Lung (tissue), 12 donors: Measurements from ENCODE around the gene C19orf53. TPM values are rescaled to one million over a fixed set of nuclear protein-coding genes. Genes with fewer than 3 reads are reported as not detected.

Source experiments
- ATAC-seq: fragments of 200-7000 bp; cut with Tn5 transposase; one replicate; pipeline ENCODE4 v1.9.1; 2020; ENCODE audit warnings: moderate number of reproducible peaks; ENCODE audit not compliant: insufficient read depth, low FRiP score
- DNase-seq, 3 donors: peaks; one replicate each; pipeline ENCODE4 v3.0.0-alpha.2; 2013 to 2017
- H3K27ac ChIP-seq, 2 donors: one replicate each; pipeline ENCODE4 v1.5.1; 2013; ENCODE audit warnings: mild to moderate bottlenecking in 2 of 2, moderate library complexity in 2 of 2, control low read depth in 1 of 2, inconsistent platforms in 1 of 2, low read depth in 1 of 2, low read length in 1 of 2
- H3K27me3 ChIP-seq, 3 donors: one replicate each; pipeline ENCODE4 v1.5.1; 2013; ENCODE audit warnings: low read length in 2 of 3; ENCODE audit not compliant: control insufficient read depth in 3 of 3, insufficient read depth in 3 of 3
- H3K36me3 ChIP-seq, 4 donors: one replicate each; pipeline ENCODE4 v1.5.1; 2013; ENCODE audit warnings: low read length in 4 of 4, mild to moderate bottlenecking in 1 of 4, moderate library complexity in 1 of 4; ENCODE audit not compliant: control insufficient read depth in 4 of 4, insufficient read depth in 4 of 4
- H3K4me1 ChIP-seq, 5 donors: one replicate each; pipeline ENCODE4 v1.5.1; 2013; ENCODE audit warnings: low read length in 5 of 5, mild to moderate bottlenecking in 2 of 5, moderate library complexity in 1 of 5; ENCODE audit not compliant: control insufficient read depth in 5 of 5, insufficient read depth in 5 of 5
- H3K4me3 ChIP-seq: one replicate; pipeline ENCODE4 v1.5.1; 2013; ENCODE audit warnings: mild to moderate bottlenecking, control low read depth, moderate library complexity
- H3K9ac ChIP-seq, 2 donors: one replicate each; pipeline ENCODE4 v1.5.1; 2013; ENCODE audit warnings: low read length in 2 of 2, control low read depth in 1 of 2; ENCODE audit not compliant: insufficient read depth in 1 of 2
- H3K9me3 ChIP-seq, 4 donors: one replicate each; pipeline ENCODE4 v1.5.1; 2013; ENCODE audit warnings: low read length in 3 of 4, mild to moderate bottlenecking in 1 of 4, moderate library complexity in 1 of 4; ENCODE audit not compliant: control insufficient read depth in 4 of 4, insufficient read depth in 3 of 4
- CTCF ChIP-seq: IDR thresholded peaks from 2 replicates; pipeline ENCODE4 v1.5.1; 2012; ENCODE audit warnings: mild to moderate bottlenecking; ENCODE audit errors: control extremely low read depth, extremely low read depth
- whole genome bisulfite sequencing, 2 donors: extraction: QIAGEN DNeasy Blood & Tissue Kit; methylation state at CpG; one replicate each; pipeline ENCODE4 v1.1.7; 2013; 5-methylcytosine and 5-hydroxymethylcytosine counted together
- polyA plus RNA-seq, 2 donors: library from polyadenylated mRNA; stranded (reverse); fragments of 200-250 nt; gene quantifications; one replicate each; pipeline ENCODE4 v1.2.1, GENCODE V29; 2013
- total RNA-seq, 2 donors: library from RNA; depleted of rRNA in 1 of 2; stranded (reverse); fragments of >200 nt in 1 of 2; gene quantifications; one replicate each; pipeline ENCODE4 v1.2.1, GENCODE V29; 2014 to 2021
- donor health status: control.
- donor health status: control.
- donor health status: Bipolar disorder and iron deficiency.
- donor health status: healthy.
- donor health status: DM: yes; HTN: yes; CAD: no.

The C19orf53 gene
- total and polyA plus RNA-seq, 4 donors, result 62.6 to 251 (median 111) TPM

- no peak overlapping the region for H3K4me3 ChIP-seq
- no peak for TF ChIP-seq CTCF
- 97 to 99% methylated on average over 3 of the region's 3 CpGs for WGBS, 2 donors
- no peaks in the 10 kb centered on the region for H3K27me3 ChIP-seq
- no peaks in the 10 kb centered on the region for H3K9me3 ChIP-seq
- no peak overlapping the region for H3K9ac ChIP-seq
- H3K36me3 ChIP-seq, result peaks cover 6 to 23% (median 12%) of the 10 kb centered on the region in 4 donors
- H3K4me1 ChIP-seq, result peaks cover 0 to 6% (median 0%) of the 10 kb centered on the region in 5 donors
- DNase-seq, result no peak
- no peak overlapping the region for H3K27ac ChIP-seq
- ATAC-seq, result no peak
Observed at GRCh38 chr19:13806728-13807127, 32.5 kb downstream of the C19orf53 start.

GRCh38 chr19:13807421-13808021, 33.3 kb downstream of the C19orf53 start:
- H3K4me3 ChIP-seq, result no peak overlapping the region
- H3K27ac ChIP-seq, result no peak overlapping the region
- H3K36me3 ChIP-seq, result peaks cover 6 to 23% (median 12%) of the 10 kb centered on the region in 4 donors
- 98% methylated on average over 3 of the region's 3 CpGs for WGBS, 2 donors
- H3K9me3 ChIP-seq, result no peaks in the 10 kb centered on the region
- no peaks in the 10 kb centered on the region for H3K27me3 ChIP-seq
- ATAC-seq (no peak), DNase-seq (no peak)
- H3K9ac ChIP-seq, result no peak overlapping the region
- TF ChIP-seq CTCF, result no peak
- peaks cover 0 to 6% (median 0%) of the 10 kb centered on the region in 5 donors for H3K4me1 ChIP-seq

- no peak overlapping the region for H3K9ac ChIP-seq
- WGBS, 2 donors, result 97% methylated on average over 34 of the region's 34 CpGs
- no peaks in the 10 kb centered on the region for H3K27me3 ChIP-seq
- TF ChIP-seq CTCF, result no peak
- H3K4me1 ChIP-seq, result peaks cover 0 to 6% (median 0%) of the 10 kb centered on the region in 5 donors
- peaks cover 0 to 3% (median 0%) of the 10 kb centered on the region in 4 donors for H3K9me3 ChIP-seq
- peaks cover 6 to 28% (median 18%) of the 10 kb centered on the region in 4 donors for H3K36me3 ChIP-seq
- DNase-seq (no peak), ATAC-seq (no peak)
- H3K27ac ChIP-seq, result no peak overlapping the region
- H3K4me3 ChIP-seq, result no peak overlapping the region
Observed at GRCh38 chr19:13808856-13809255, 34.6 kb downstream of the C19orf53 start.

- 97 to 98% methylated on average over 11 of the region's 11 CpGs for WGBS, 2 donors
- Histone ChIP-seq H3K9ac (no peak overlapping the region), H3K4me1 (peaks cover 0 to 3% (median 0%) of the 10 kb centered on the region in 5 donors), H3K4me3 (no peak overlapping the region), H3K27me3 (no peaks in the 10 kb centered on the region), H3K9me3 (peaks cover 0 to 3% (median 0%) of the 10 kb centered on the region in 4 donors), H3K27ac (no peak overlapping the region), H3K36me3 (peaks cover 6 to 26% (median 14%) of the 10 kb centered on the region in 4 donors)
- no peak for TF ChIP-seq CTCF
- no peak for ATAC-seq
- DNase-seq, result no peak
Observed at GRCh38 chr19:13812544-13812943, 38.3 kb downstream of the C19orf53 start.
